Liver (tissue), 9 donors: ENCODE data around the gene RCOR1. TPM values are rescaled to one million over a fixed set of nuclear protein-coding genes. Genes with fewer than 3 reads are reported as not detected.

Experiments used
- DNase-seq: peaks from one replicate; pipeline ENCODE4 v3.0.0-alpha.2; 2017; ENCODE audit warnings: low spot score
- H3K27ac ChIP-seq, 2 donors: one replicate each; pipeline ENCODE4 v1.7.0; 2013; ENCODE audit warnings: inconsistent platforms in 2 of 2, low read length in 2 of 2, control low read depth in 1 of 2, low read depth in 1 of 2, mild to moderate bottlenecking in 1 of 2
- H3K27me3 ChIP-seq, 4 donors: one replicate each; pipeline versions ENCODE4 v1.6.1 to v1.7.0; 2013; ENCODE audit warnings: low read length in 3 of 4, inconsistent platforms in 1 of 4, mild to moderate bottlenecking in 1 of 4, moderate library complexity in 1 of 4; ENCODE audit not compliant: control insufficient read depth in 4 of 4, insufficient read depth in 4 of 4
- H3K36me3 ChIP-seq, 4 donors: one replicate each; pipeline versions ENCODE4 v1.6.1 to v1.7.0; 2013; ENCODE audit warnings: low read length in 3 of 4, mild to moderate bottlenecking in 3 of 4, low read depth in 1 of 4, moderate library complexity in 1 of 4; ENCODE audit not compliant: control insufficient read depth in 4 of 4, insufficient read depth in 3 of 4
- H3K4me1 ChIP-seq, 4 donors: one replicate each; pipeline versions ENCODE4 v1.6.1 to v1.7.0; 2013; ENCODE audit warnings: low read length in 3 of 4, mild to moderate bottlenecking in 3 of 4, moderate library complexity in 1 of 4; ENCODE audit not compliant: control insufficient read depth in 4 of 4, insufficient read depth in 4 of 4
- H3K4me3 ChIP-seq, 3 donors: one replicate each; pipeline versions ENCODE4 v1.6.1 to v1.7.0; 2013; ENCODE audit warnings: low read length in 3 of 3, control low read depth in 1 of 3, low read depth in 1 of 3, mild to moderate bottlenecking in 1 of 3
- H3K9ac ChIP-seq, 2 donors: one replicate each; pipeline ENCODE4 v1.7.0; 2013; ENCODE audit warnings: low read length in 2 of 2, mild to moderate bottlenecking in 2 of 2, moderate library complexity in 2 of 2, control low read depth in 1 of 2, low read depth in 1 of 2
- H3K9me3 ChIP-seq, 4 donors: one replicate each; pipeline versions ENCODE4 v1.6.1 to v1.7.0; 2013; ENCODE audit warnings: low read length in 3 of 4; ENCODE audit not compliant: control insufficient read depth in 4 of 4
- ATF3 ChIP-seq: IDR thresholded peaks from 2 replicates; pipeline ENCODE4 v1.6.1; 2016; ENCODE audit warnings: antibody characterized with exemption
- CTCF ChIP-seq: fragments of 150-350 bp; IDR thresholded peaks from 2 replicates; pipeline ENCODE4 v1.5.1; 2017; ENCODE audit warnings: improper control_type of control experiment, low read depth, low read length; ENCODE audit not compliant: missing input control
- EGR1 ChIP-seq, 2 donors: IDR thresholded peaks; 2 replicates each; pipeline ENCODE4 v1.6.1; 2016 to 2018; ENCODE audit warnings: antibody characterized with exemption in 2 of 2, low read depth in 2 of 2
- FOXA1 ChIP-seq: IDR thresholded peaks from 2 replicates; pipeline ENCODE4 v1.6.1; 2016; ENCODE audit warnings: antibody characterized with exemption
- FOXA2 ChIP-seq: IDR thresholded peaks from 2 replicates; pipeline ENCODE4 v1.6.1; 2016; ENCODE audit warnings: antibody characterized with exemption
- GABPA ChIP-seq, 2 donors: IDR thresholded peaks in 1 of 2; conservative IDR thresholded peaks in 1 of 2; 2 replicates each; pipeline ENCODE4 v1.6.1; 2016; ENCODE audit warnings: antibody characterized with exemption in 2 of 2, mild to moderate bottlenecking in 1 of 2, moderate library complexity in 1 of 2
- HNF4A ChIP-seq, 2 donors: conservative IDR thresholded peaks; 2 replicates each; pipeline ENCODE4 v1.6.1; 2016; ENCODE audit warnings: antibody characterized with exemption in 2 of 2, mild to moderate bottlenecking in 2 of 2
- HNF4G ChIP-seq: IDR thresholded peaks from 2 replicates; pipeline ENCODE4 v1.6.1; 2016; ENCODE audit warnings: antibody characterized with exemption
- JUND ChIP-seq, 2 donors: IDR thresholded peaks; 2 replicates each; pipeline ENCODE4 v1.6.1; 2016; ENCODE audit warnings: antibody characterized with exemption in 2 of 2
- MAX ChIP-seq: IDR thresholded peaks from 2 replicates; pipeline ENCODE4 v1.6.1; 2016; ENCODE audit warnings: antibody characterized with exemption
- NR2F2 ChIP-seq: IDR thresholded peaks from 2 replicates; pipeline ENCODE4 v1.6.1; 2016; ENCODE audit warnings: antibody characterized with exemption
- RAD21 ChIP-seq, 2 donors: IDR thresholded peaks; 2 replicates each; pipeline ENCODE4 v1.6.1; 2016; ENCODE audit warnings: antibody characterized with exemption in 2 of 2, mild to moderate bottlenecking in 2 of 2
- REST ChIP-seq: IDR thresholded peaks from 2 replicates; pipeline ENCODE4 v1.6.1; 2016; ENCODE audit warnings: antibody characterized with exemption, mild to moderate bottlenecking
- RXRA ChIP-seq, 2 donors: IDR thresholded peaks; 2 replicates each; pipeline ENCODE4 v1.6.1; 2017 to 2018; ENCODE audit warnings: antibody characterized with exemption in 2 of 2, mild to moderate bottlenecking in 1 of 2
- SP1 ChIP-seq: IDR thresholded peaks from 2 replicates; pipeline ENCODE4 v1.6.1; 2018; ENCODE audit warnings: antibody characterized with exemption, mild to moderate bottlenecking
- TAF1 ChIP-seq: conservative IDR thresholded peaks from 2 replicates; pipeline ENCODE4 v1.6.1; 2016; ENCODE audit warnings: antibody characterized with exemption, mild to moderate bottlenecking
- YY1 ChIP-seq: IDR thresholded peaks from 2 replicates; pipeline ENCODE4 v1.6.1; 2016; ENCODE audit warnings: antibody characterized with exemption, mild to moderate bottlenecking
- ZBTB33 ChIP-seq: IDR thresholded peaks from 2 replicates; pipeline ENCODE4 v1.6.1; 2016; ENCODE audit warnings: antibody characterized with exemption
- WGBS: extraction: QIAGEN DNeasy Blood & Tissue Kit; methylation state at CpG from one replicate; pipeline ENCODE4 v1.1.7; 2013; 5-methylcytosine and 5-hydroxymethylcytosine counted together
- polyA plus RNA-seq, 2 donors: library from polyadenylated mRNA; stranded (reverse) in 1 of 2; unstranded in 1 of 2; fragments of 200-250 nt in 1 of 2; fragments of >200 nt in 1 of 2; fragmentation: Nextera tagmentation in 1 of 2; extraction: Ambion mirVana in 1 of 2; gene quantifications; one replicate each; pipeline versions ENCODE4 v1.2.1 to v1.2.3, GENCODE V29; 2013 to 2015
- total RNA-seq, 2 donors: library from RNA; depleted of rRNA; stranded (reverse); fragments of >200 nt; gene quantifications; one replicate each; pipeline ENCODE4 v1.2.3, GENCODE V29; 2014
- donor health status: healthy.
- donor health status: healthy.
- donor health status: healthy.
- donor health status: healthy.
- donor health status: healthy.

RCOR1 gene
- total and polyA plus RNA-seq, 4 donors = 4.2 to 17.0 (median 5.7) TPM

- WGBS = 81% methylated on average over 19 of the region's 19 CpGs
- TF ChIP-seq NR2F2 (no peak), JUND (IDR thresholded peaks at IDR 0.05) (no peak), TAF1 (no peak), RXRA (IDR thresholded peaks at IDR 0.05) (no peak), HNF4G (no peak), CTCF (no peak), EGR1 (IDR thresholded peaks at IDR 0.05; ENCODE audit: low read depth in 2 of 2) (no peak), RAD21 (IDR thresholded peaks at IDR 0.05) (no peak), FOXA2 (no peak), SP1 (no peak), YY1 (no peak), ATF3 (no peak), MAX (no peak), FOXA1 (no peak), ZBTB33 (no peak)
- H3K4me1 ChIP-seq = peaks cover 0 to 3% (median 0%) of the 10 kb centered on the region in 4 donors
- no peaks in the 10 kb centered on the region for H3K9me3 ChIP-seq
- H3K27me3 ChIP-seq = no peaks in the 10 kb centered on the region
- peak overlapping the region; percentile 7 to 46 for H3K27ac ChIP-seq
- no peak for DNase-seq
- no peak overlapping the region for H3K9ac ChIP-seq
- no peak overlapping the region for H3K4me3 ChIP-seq
- no peaks in the 10 kb centered on the region for H3K36me3 ChIP-seq
These were observed 12.5 kb upstream of the RCOR1 start for GRCh38 chr14:102579696-102580549.

- H3K9ac ChIP-seq = no peak overlapping the region
- no peak overlapping the region for H3K27ac ChIP-seq
- no peak for DNase-seq
- H3K4me1 ChIP-seq = peaks cover 0 to 3% (median 0%) of the 10 kb centered on the region in 4 donors
- H3K36me3 ChIP-seq = no peaks in the 10 kb centered on the region
- no peak overlapping the region for H3K4me3 ChIP-seq
- TF ChIP-seq FOXA1 = no peak
- no peak for TF ChIP-seq EGR1 (IDR thresholded peaks at IDR 0.05; ENCODE audit: low read depth in 2 of 2)
- TF ChIP-seq YY1 = no peak
- TF ChIP-seq MAX = no peak
- no peak for TF ChIP-seq HNF4A (conservative IDR thresholded peaks at IDR 0.05)
- no peak for TF ChIP-seq RXRA (IDR thresholded peaks at IDR 0.05)
- no peak for TF ChIP-seq GABPA (IDR thresholded peaks at IDR 0.05 in 1 of 2, conservative IDR thresholded peaks at IDR 0.05 in 1 of 2)
- TF ChIP-seq TAF1 = no peak
- no peak for TF ChIP-seq RAD21 (IDR thresholded peaks at IDR 0.05)
- TF ChIP-seq NR2F2 = no peak
- no peak for TF ChIP-seq JUND (IDR thresholded peaks at IDR 0.05)
- no peak for TF ChIP-seq FOXA2
- no peak for TF ChIP-seq ATF3
- no peak for TF ChIP-seq REST
- TF ChIP-seq HNF4G = no peak
- no peak for TF ChIP-seq CTCF
- TF ChIP-seq SP1 = no peak
- no peaks in the 10 kb centered on the region for H3K27me3 ChIP-seq
- WGBS = 95% methylated on average over 10 of the region's 10 CpGs
- no peaks in the 10 kb centered on the region for H3K9me3 ChIP-seq
These were observed 11.8 kb upstream of the RCOR1 start for GRCh38 chr14:102580550-102581110.
